Endothelial cell of umbilical vein (primary cell): ENCODE data around the gene JSRP1.

ENCODE experiments used
- CTCF ChIP-seq, 2 donors: IDR thresholded peaks; 1 replicate in 1 of 2; 2 replicates in 1 of 2; pipeline ENCODE4 v1.5.1; 2011; ENCODE audit warnings: low read length in 2 of 2, mild to moderate bottlenecking in 2 of 2, moderate library complexity in 2 of 2, control low read depth in 1 of 2, inconsistent platforms in 1 of 2, low read depth in 1 of 2; ENCODE audit not compliant: insufficient read depth in 1 of 2; ENCODE audit errors: extremely low read depth in 1 of 2
- POLR2A ChIP-seq: IDR thresholded peaks from 2 replicates; pipeline ENCODE4 v1.6.1; 2012; ENCODE audit warnings: low read depth, mild to moderate bottlenecking, control low read depth, low read length
- POLR2AphosphoS5 ChIP-seq: IDR thresholded peaks from 2 replicates; pipeline ENCODE4 v1.6.1; 2012; ENCODE audit warnings: low read depth, mild to moderate bottlenecking, control low read depth, low read length, moderate library complexity; ENCODE audit not compliant: insufficient read depth

- no peak for TF ChIP-seq CTCF (IDR thresholded peaks at IDR 0.05; ENCODE audit: extremely low read depth in 1 of 2, insufficient read depth in 1 of 2, low read depth in 1 of 2, low read length in 2 of 2)
- no peak for TF ChIP-seq POLR2A
- TF ChIP-seq POLR2AphosphoS5: no peak
Measured at GRCh38 chr19:2246014-2246620, 10.1 kb downstream of the JSRP1 start.
